HUES6 (cell line): ENCODE results near the gene HTATIP2.
"Not testable (repeated sequence)": the region's sequence is repeated elsewhere in the genome, so short reads cannot be mapped to it uniquely, and the experiment has no call there.

ENCODE experiments used
- H3K27ac ChIP-seq: 2 replicates; pipeline ENCODE4 v1.7.0; 2013; ENCODE audit warnings: low read depth, mild to moderate bottlenecking, low read length, inconsistent platforms
- H3K27me3 ChIP-seq: 2 replicates; pipeline ENCODE4 v1.6.1; 2013; ENCODE audit warnings: low read length; ENCODE audit not compliant: control insufficient read depth, insufficient read depth
- H3K36me3 ChIP-seq: 2 replicates; pipeline ENCODE4 v1.6.1; 2013; ENCODE audit warnings: low read length; ENCODE audit not compliant: control insufficient read depth, insufficient read depth
- H3K4me1 ChIP-seq: 2 replicates; pipeline ENCODE4 v1.6.1; 2013; ENCODE audit warnings: low read length; ENCODE audit not compliant: control insufficient read depth, insufficient read depth
- H3K4me3 ChIP-seq: 2 replicates; pipeline ENCODE4 v1.5.1; 2013; ENCODE audit warnings: low read depth, low read length
- H3K9ac ChIP-seq: one replicate; pipeline ENCODE4 v1.6.1; 2013; ENCODE audit warnings: mild to moderate bottlenecking, low read length
- H3K9me3 ChIP-seq: 2 replicates; pipeline ENCODE4 v1.6.1; 2013; ENCODE audit warnings: low read depth, low read length; ENCODE audit not compliant: control insufficient read depth, insufficient read depth

Gene HTATIP2

DNA sequence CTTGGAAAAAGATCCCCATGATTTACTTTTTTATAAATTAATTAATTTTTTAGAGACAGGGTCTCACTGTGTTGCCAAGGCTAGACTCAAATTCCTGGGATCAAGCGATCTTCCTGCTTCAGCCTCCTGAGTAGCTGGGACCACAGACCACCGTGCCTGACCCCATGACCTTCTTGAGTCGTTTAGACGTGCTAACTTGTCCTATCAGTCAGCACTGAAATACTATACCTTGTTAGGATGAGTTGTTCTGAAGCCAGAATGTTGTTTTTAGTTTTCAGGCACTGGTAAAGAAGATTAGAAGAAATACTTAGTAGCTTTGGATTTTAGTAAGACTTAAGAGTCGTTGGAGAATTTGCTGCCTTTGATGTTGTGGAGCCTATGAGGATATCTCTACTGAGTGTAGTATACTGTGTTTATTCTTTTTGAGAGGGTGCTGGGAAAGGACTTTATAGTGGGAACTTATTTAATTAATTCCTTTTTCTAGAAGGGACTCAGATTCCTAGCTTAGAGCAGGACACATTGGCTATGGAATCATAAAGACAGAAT, 8.6 kb downstream of the HTATIP2 start:
- Histone ChIP-seq H3K27me3 (no peaks in the 10 kb centered on the region), H3K36me3 (0 out of 2 replicates have a peak, but pooled peaks cover 8% of the 10 kb centered on the region)

GRCh38 chr11:20373147-20373546, 9.6 kb downstream of the HTATIP2 start:
- no peaks in the 10 kb centered on the region for H3K9me3 ChIP-seq
- no peaks in the 10 kb centered on the region for H3K27me3 ChIP-seq
- no peak overlapping the region for H3K4me3 ChIP-seq
- H3K9ac ChIP-seq, result no peak overlapping the region
- 0 out of 2 replicates have a peak, but pooled peaks cover 8% of the 10 kb centered on the region for H3K36me3 ChIP-seq
- H3K27ac ChIP-seq, result no peak overlapping the region
- peaks cover 10% of the 10 kb centered on the region; the same call in 1 of the 2 replicates for H3K4me1 ChIP-seq

More for the DNA sequence above, 8.6 kb downstream of the HTATIP2 start:
- Histone ChIP-seq H3K4me3 (no peak overlapping the region), H3K9me3 (no peaks in the 10 kb centered on the region), H3K27ac (no peak overlapping the region), H3K9ac (no peak overlapping the region), H3K4me1 (peaks cover 16% of the 10 kb centered on the region)

DNA sequence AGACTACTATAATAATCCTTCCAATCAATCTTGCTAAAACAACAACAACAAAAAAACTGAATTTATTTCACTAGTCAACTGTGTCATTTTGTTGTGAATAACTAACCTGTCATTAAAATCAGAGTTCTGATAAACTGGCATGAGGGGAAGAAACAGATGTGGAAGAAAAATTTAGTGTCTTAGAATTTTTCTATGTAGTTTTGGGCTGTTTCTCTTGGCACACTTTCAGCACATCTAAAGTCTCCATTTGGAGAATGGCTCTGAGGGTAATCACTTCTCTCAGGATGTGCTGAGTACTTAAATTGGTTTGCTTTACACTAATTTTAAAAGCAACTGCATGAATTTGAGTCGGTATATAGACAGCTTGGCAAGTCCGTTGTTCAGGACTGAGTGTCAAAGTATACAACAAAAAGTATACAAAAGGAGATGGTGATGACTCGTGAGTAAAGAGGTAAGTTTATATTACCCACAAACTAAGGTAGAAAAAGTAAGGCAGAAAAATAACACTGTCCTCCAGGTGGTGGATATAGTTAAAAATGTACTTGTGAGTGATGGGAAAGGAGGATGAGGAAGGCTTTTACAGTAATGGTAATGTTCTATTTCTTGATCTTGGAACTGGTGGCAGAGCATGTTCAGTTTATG, 10.2 kb downstream of the HTATIP2 start:
- Histone ChIP-seq H3K9ac (no peak overlapping the region), H3K4me1 (peaks cover 10% of the 10 kb centered on the region; the same call in 1 of the 2 replicates), H3K4me3 (no peak overlapping the region), H3K27me3 (no peaks in the 10 kb centered on the region), H3K27ac (no peak overlapping the region), H3K36me3 (0 out of 2 replicates have a peak, but pooled peaks cover 8% of the 10 kb centered on the region), H3K9me3 (no peaks in the 10 kb centered on the region)

DNA sequence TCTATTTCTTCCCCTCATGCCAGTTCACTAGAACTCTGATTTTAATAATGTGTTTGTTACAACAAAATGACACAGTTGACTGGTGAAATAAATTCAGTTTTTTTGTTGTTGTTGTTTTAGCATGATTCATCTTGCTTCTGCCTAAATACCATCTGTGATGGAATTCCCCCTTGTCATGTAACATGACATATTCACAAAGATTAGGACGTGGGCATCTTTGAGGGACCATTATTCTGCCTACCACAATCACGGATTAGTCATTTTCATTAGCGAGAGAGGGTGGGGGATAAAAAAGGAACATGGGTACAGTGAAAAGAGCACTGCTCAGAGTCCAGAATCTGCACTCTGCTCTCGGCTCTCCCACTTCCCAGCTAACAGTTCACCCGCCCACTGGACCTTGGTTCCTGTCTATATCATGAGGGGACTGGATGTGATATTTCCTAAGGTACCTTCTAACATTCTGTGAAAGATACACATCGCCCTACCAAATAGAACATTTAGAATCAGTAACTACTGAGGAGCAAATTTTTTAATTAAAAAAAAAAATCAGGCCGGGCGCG, 11.3 kb downstream of the HTATIP2 start:
- Histone ChIP-seq H3K9me3 (no peaks in the 10 kb centered on the region), H3K36me3 (peaks cover 14% of the 10 kb centered on the region; the same call in 1 of the 2 replicates), H3K27me3 (no peaks in the 10 kb centered on the region), H3K4me3 (no peak overlapping the region), H3K27ac (no peak overlapping the region), H3K4me1 (peaks cover 2% of the 10 kb centered on the region; the same call in 1 of the 2 replicates), H3K9ac (no peak overlapping the region)

GRCh38 chr11:20376162-20376730, 12.7 kb downstream of the HTATIP2 start:
- H3K36me3 ChIP-seq, result peaks cover 11% of the 10 kb centered on the region; the same call in 1 of the 2 replicates
- H3K27ac ChIP-seq, result no peak overlapping the region
- H3K4me1 ChIP-seq, result no peaks in the 10 kb centered on the region
- H3K9me3 ChIP-seq, result no peaks in the 10 kb centered on the region
- no peak overlapping the region for H3K9ac ChIP-seq
- H3K4me3 ChIP-seq, result no peak overlapping the region
- no peaks in the 10 kb centered on the region for H3K27me3 ChIP-seq

DNA sequence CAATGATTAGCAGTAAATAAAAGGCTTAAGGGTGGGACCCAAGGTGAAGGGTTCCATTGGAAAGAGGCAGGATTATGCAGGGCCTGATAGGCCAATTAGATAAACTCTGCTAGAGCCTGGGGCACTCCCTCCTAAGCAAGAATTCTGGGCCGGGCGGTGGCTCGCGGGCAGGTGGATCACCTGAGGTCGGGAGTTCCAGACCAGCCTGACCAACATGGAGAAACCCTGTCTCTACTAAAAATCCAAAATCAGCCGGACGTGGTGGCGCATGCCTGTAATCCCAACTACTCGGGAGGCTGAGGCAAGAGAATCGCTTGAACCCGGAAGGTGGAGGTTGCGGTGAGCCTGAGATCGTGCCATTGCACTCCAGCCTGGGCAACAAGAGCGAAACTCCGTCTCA, 22.5 kb downstream of the HTATIP2 start:
- not testable (repeated sequence) for H3K9ac ChIP-seq

DNA sequence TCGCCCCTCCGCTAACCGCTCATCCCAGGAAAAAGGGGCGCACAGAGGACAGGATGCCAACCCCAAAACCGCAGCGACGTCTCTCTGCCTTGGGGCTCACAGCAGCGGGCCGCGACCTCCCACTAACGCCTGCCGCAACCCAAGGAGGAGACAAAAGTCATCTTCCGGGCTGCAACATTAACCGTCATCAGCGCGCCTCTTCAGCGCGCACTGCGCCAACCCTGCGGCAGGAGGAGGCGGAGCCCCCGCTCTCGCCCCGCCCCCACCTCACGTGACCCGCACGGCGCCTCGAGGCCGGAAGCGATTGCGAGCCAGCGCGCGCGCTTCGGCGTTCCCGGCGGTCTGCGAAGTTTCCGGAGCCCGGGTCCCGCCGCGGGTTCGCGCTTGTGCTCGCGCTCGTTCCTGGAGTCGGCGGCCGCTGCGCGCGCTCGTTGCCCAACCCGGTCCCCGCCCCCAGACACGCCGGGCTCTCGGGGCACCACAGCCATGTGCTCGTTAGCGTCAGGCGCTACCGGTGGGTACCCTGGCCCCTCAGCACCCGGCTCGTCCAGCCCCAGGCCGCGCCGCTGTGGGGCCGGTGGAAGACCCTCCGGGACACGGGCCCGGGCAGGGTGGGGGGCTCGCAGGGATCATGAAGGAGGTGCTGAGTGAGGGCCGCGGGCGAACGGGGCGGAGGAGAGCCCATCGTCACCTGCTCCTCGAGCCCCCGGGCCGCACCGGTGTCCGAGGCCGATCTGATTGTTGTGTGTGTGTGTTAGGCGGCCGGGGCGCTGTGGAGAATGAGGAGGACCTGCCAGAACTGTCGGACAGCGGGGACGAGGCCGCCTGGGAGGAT, 24.0 kb downstream of the HTATIP2 start, which contains the start of gene PRMT3:
Gene PRMT3, plus strand, starts transcription at position 456 of the 835 bp plus-strand sequence. Its CDS starts 31 bp downstream, at position 487.
- Histone ChIP-seq H3K27me3 (no peaks in the 10 kb centered on the region), H3K4me3 (peak within 1 kb of the TSS; percentile 78), H3K4me1 (peaks cover 5% of the 10 kb centered on the region; the same call in 1 of the 2 replicates), H3K9ac (peak within 1 kb of the TSS; percentile 90), H3K9me3 (no peaks in the 10 kb centered on the region), H3K36me3 (peaks cover 21% of the 10 kb centered on the region; the same call in 1 of the 2 replicates), H3K27ac (peak within 1 kb of the TSS; percentile 94)

More for the DNA sequence above, 22.5 kb downstream of the HTATIP2 start:
- H3K4me3 ChIP-seq, H3K4me1 ChIP-seq, H3K27me3 ChIP-seq, H3K9me3 ChIP-seq, H3K27ac ChIP-seq: not testable (repeated sequence)
- H3K36me3 ChIP-seq, result 0 out of 2 replicates have a peak, but pooled peaks cover 17% of the 10 kb centered on the region

DNA sequence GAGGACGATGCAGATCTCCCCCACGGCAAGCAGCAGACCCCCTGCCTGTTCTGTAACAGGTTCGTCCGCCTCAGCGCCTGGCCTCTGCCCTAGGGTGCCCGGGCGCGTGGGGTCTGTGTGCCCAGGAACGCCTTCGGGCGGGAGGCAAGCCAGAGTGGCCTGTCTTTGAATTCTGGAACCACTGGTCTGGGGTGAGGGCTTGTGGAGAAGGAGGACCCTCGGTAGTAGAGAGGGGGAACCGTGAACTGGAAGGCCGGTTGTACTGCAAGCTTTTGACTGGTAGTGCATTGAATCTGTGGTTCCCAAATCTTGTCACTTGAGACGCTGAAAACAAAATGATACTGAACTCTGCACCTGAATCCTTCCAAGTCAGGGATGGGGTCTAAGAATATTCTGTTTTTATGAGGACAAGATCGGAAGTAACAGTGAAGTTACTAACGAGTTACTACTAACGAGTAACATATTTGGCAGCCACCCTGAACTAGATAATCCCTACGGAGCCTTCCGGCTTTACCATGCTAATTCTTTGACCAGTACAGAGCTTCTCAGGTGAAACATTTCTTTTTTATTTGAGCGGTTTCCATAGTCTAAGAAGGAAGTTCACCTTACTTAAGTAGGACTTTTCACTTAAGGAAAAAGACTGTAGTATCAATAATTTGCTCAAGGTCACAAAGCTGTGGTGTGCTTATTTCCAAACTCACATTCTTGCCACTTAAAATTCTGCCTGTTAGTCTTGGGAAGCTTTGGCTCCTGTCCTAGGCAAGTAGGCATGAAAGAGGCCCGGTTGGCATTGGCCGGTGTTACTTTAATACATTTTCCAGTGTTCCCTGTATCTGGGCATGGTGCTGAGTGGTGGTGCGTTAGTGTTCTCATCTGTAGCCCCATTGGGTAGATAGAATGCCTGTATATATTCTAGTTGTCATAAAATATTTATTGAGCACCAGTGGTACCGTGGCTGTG, 24.9 kb downstream of the HTATIP2 start:
- H3K27ac ChIP-seq, result peak overlapping the region; percentile 94
- H3K9ac ChIP-seq, result peak overlapping the region; percentile 90
- H3K27me3 ChIP-seq, result no peaks in the 10 kb centered on the region
- no peaks in the 10 kb centered on the region for H3K9me3 ChIP-seq
- H3K4me3 ChIP-seq, result peak overlapping the region; percentile 78
- H3K36me3 ChIP-seq, result peaks cover 26% of the 10 kb centered on the region; the same call in 1 of the 2 replicates
- H3K4me1 ChIP-seq, result peaks cover 5% of the 10 kb centered on the region; the same call in 1 of the 2 replicates

- no peak overlapping the region for H3K27ac ChIP-seq
- H3K36me3 ChIP-seq, result peaks cover 70% of the 10 kb centered on the region
- no peaks in the 10 kb centered on the region for H3K27me3 ChIP-seq
- no peak overlapping the region for H3K9ac ChIP-seq
- H3K9me3 ChIP-seq, result no peaks in the 10 kb centered on the region
- H3K4me3 ChIP-seq, result no peak overlapping the region
- H3K4me1 ChIP-seq, result no peaks in the 10 kb centered on the region
Observed at GRCh38 chr11:20397281-20397680, 33.8 kb downstream of the HTATIP2 start.
